GM12891 (cell line): Measurements from ENCODE around the gene CNGA3.

Experiments
- PAX5 ChIP-seq: IDR thresholded peaks from 2 replicates; pipeline ENCODE4 v1.6.1; 2011; ENCODE audit warnings: low read length, moderate library complexity, mild to moderate bottlenecking; ENCODE audit not compliant: insufficient read depth, severe bottlenecking
- POLR2A ChIP-seq: IDR thresholded peaks from 2 replicates; pipeline ENCODE4 v1.6.1; 2011; ENCODE audit warnings: low read depth, low read length, control low read depth
- POLR2AphosphoS5 ChIP-seq: IDR thresholded peaks from 2 replicates; pipeline ENCODE4 v1.6.1; 2011; ENCODE audit warnings: low read depth, low read length, control low read depth
- POU2F2 ChIP-seq: IDR thresholded peaks from 2 replicates; pipeline ENCODE4 v1.6.1; 2011; ENCODE audit warnings: low read depth, mild to moderate bottlenecking, control low read depth, low read length, moderate library complexity
- SPI1 ChIP-seq: IDR thresholded peaks from 2 replicates; pipeline ENCODE4 v1.6.1; 2011; ENCODE audit warnings: low read depth, low read length, control low read depth
- TAF1 ChIP-seq: IDR thresholded peaks from 2 replicates; pipeline ENCODE4 v1.6.1; 2011; ENCODE audit warnings: low read depth, low read length, control low read depth

- TF ChIP-seq POLR2AphosphoS5, result no peak
- TF ChIP-seq POLR2A, result no peak
- no peak for TF ChIP-seq PAX5
- TF ChIP-seq SPI1, result no peak
- no peak for TF ChIP-seq POU2F2
- TF ChIP-seq TAF1, result no peak
Measured at GRCh38 chr2:98383166-98383565, 36.9 kb downstream of the CNGA3 start.
